Measurements from ENCODE around the gene ARAP3.

ARAP3 gene

GRCh38 chr5:141672071-141672840, 9.8 kb downstream of the ARAP3 start:
- DNase-seq (ENCODE audit: low spot score): no peak

- DNase-seq (ENCODE audit: low spot score): no peak
Measured at GRCh38 chr5:141669520-141669919, 12.5 kb downstream of the ARAP3 start.

GRCh38 chr5:141668601-141669265, 13.3 kb downstream of the ARAP3 start:
- DNase-seq (ENCODE audit: low spot score): no peak

- DNase-seq (ENCODE audit: low spot score): no peak
Measured at GRCh38 chr5:141665995-141666940, 15.8 kb downstream of the ARAP3 start.

GRCh38 chr5:141664733-141665461, 17.1 kb downstream of the ARAP3 start:
- DNase-seq (ENCODE audit: low spot score): peak; percentile 68

GRCh38 chr5:141663506-141663905, 18.5 kb downstream of the ARAP3 start:
- DNase-seq (ENCODE audit: low spot score): no peak

- DNase-seq (ENCODE audit: low spot score): no peak
Measured at GRCh38 chr5:141662028-141662427, 20.0 kb downstream of the ARAP3 start.

GRCh38 chr5:141657937-141658545, 24.0 kb downstream of the ARAP3 start:
- no peak for DNase-seq (ENCODE audit: low spot score)

- DNase-seq (ENCODE audit: low spot score): no peak
Measured at GRCh38 chr5:141657404-141657803, 24.6 kb downstream of the ARAP3 start.

- no peak for DNase-seq (ENCODE audit: low spot score)
Measured at GRCh38 chr5:141656396-141656795, 25.6 kb downstream of the ARAP3 start.

- DNase-seq (ENCODE audit: low spot score): no peak
Measured at GRCh38 chr5:141655020-141655419, 27.0 kb downstream of the ARAP3 start.

- DNase-seq (ENCODE audit: low spot score): no peak
Measured at GRCh38 chr5:141654298-141654697, 27.7 kb downstream of the ARAP3 start.

GRCh38 chr5:141651728-141652105, 30.3 kb downstream of the ARAP3 start:
- no peak for DNase-seq (ENCODE audit: low spot score)

- peak; percentile 80 for DNase-seq (ENCODE audit: low spot score)
Measured at GRCh38 chr5:141650851-141651727, 30.9 kb downstream of the ARAP3 start, which contains the start of gene FCHSD1. Gene FCHSD1, minus strand, starts transcription at chr5:141651418. Its CDS starts 50 bp downstream, at chr5:141651368.

GRCh38 chr5:141649972-141650371, 32.1 kb downstream of the ARAP3 start:
- DNase-seq (ENCODE audit: low spot score): no peak

- DNase-seq (ENCODE audit: low spot score): no peak
Measured at GRCh38 chr5:141649056-141649688, 32.9 kb downstream of the ARAP3 start.

- DNase-seq (ENCODE audit: low spot score): no peak
Measured at GRCh38 chr5:141647851-141648250, 34.2 kb downstream of the ARAP3 start.

GRCh38 chr5:141647242-141647641, 34.8 kb downstream of the ARAP3 start:
- DNase-seq (ENCODE audit: low spot score): no peak

- DNase-seq (ENCODE audit: low spot score): no peak
Measured at GRCh38 chr5:141646026-141646425, 36.0 kb downstream of the ARAP3 start.
